Measurements from ENCODE around the gene MRPL36. TPM values are rescaled to one million over a fixed set of nuclear protein-coding genes. Genes with fewer than 3 reads are reported as not detected.

The MRPL36 gene
- total RNA-seq, 5 donors from 2014 or later (not counting 1 experiment from before 2014, with no cell fraction given) = 10.6 to 32.5 (median 29.8) TPM

DNA sequence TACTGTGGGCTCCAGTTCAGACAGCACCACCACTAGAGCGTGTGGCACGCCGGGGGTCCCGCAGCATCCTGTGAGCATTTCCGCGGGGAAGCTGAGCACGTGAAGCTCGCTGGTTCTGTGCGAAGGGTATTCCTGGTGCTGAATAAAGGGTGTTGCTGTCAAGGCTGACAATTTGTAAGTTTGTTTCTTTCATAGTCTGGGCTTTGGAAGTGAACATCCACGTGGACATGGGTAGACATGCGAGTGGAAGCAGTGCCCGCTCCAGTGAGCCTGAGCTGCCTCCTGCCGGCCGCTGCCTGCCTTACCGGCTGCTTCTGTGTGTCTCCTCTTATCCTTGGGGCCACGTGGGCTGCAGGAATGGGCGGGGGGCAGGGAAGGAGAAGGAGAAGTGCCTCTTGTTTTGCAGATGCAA is 16.2 kb upstream of the MRPL36 start:
- Mint-ChIP-seq H3K36me3 (peaks cover 80% of the 10 kb centered on the region), H3K4me1 (peaks cover 0 to 2% (median 2%) of the 10 kb centered on the region in 3 donors), H3K27ac (no peak overlapping the region), H3K4me3 (no peak overlapping the region), H3K9me3 (no peaks in the 10 kb centered on the region), H3K27me3 (no peaks in the 10 kb centered on the region)
- no peak for ATAC-seq (replicated peaks in 1 of 4)
- no peak for DNase-seq
- ChIA-PET CTCF (no interaction called here), POLR2A (no interaction called here)
- Histone ChIP-seq H3K27ac (ENCODE audit: low read length) (no peak overlapping the region), H3K9me3 (no peaks in the 10 kb centered on the region), H3K4me3 (ENCODE audit: control insufficient read depth in 1 of 2, extremely low read depth in 1 of 2, low read length in 1 of 2) (no peak overlapping the region), H3K27me3 (replicated peaks in 1 of 2; ENCODE audit: control insufficient read depth in 2 of 2, extremely low read depth in 1 of 2, insufficient read depth in 2 of 2, low read length in 1 of 2) (no peaks in the 10 kb centered on the region), H3K4me1 (ENCODE audit: control insufficient read depth in 1 of 2, extremely low read depth in 1 of 2, insufficient read depth in 2 of 2, low read length in 2 of 2) (no peaks in the 10 kb centered on the region), H3K36me3 (ENCODE audit: control insufficient read depth in 2 of 2, extremely low read depth in 1 of 2, insufficient read depth in 1 of 2, low read length in 1 of 2) (peaks cover 15 to 77% of the 10 kb centered on the region in 2 donors)
- WGBS (ENCODE audit: insufficient coverage) = 98% methylated on average over 14 of the region's 17 CpGs

DNA sequence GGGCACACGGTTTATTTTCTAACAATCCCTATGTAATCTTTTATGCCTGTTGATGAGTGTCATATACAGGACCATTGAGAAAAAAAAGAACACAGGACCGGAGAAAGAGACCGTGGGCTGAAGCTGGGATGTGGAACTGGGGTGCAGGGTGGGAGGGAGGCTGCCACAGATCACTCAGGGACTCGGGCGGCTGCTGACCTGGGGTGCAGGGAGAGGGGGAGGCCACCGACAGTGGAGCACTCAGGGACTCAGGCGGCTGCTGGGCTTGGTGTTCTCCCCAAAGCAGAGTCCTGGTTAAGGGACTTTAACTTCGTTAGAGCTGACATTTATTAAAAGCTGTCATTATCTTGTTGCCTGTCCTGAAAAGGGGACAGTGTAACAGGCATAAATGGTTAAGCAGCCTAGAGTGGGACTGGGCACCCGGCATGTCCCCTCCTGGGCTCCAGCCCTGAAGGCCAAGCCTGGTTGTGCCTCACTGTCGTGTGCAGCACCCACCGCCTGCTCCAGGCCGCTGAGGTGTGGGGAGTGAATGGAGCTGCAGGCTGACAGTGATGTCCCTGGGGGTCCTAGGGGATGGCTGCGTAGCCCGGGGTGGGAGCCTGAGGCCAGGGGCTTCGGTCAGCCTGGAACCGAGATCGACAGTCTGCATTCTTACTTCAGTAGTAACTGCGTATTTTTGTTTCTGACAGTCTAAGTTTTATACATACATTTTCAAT is 15.6 kb upstream of the MRPL36 start:
- H3K27me3 Mint-ChIP-seq = no peaks in the 10 kb centered on the region
- H3K36me3 Mint-ChIP-seq = peaks cover 80% of the 10 kb centered on the region
- H3K9me3 Mint-ChIP-seq = no peaks in the 10 kb centered on the region
- no peak for ATAC-seq (replicated peaks in 1 of 4)
- H3K9me3 ChIP-seq = no peaks in the 10 kb centered on the region
- POLR2A ChIA-PET = no interaction called here
- no peaks in the 10 kb centered on the region for H3K27me3 ChIP-seq (replicated peaks in 1 of 2; ENCODE audit: control insufficient read depth in 2 of 2, extremely low read depth in 1 of 2, insufficient read depth in 2 of 2, low read length in 1 of 2)
- no peak overlapping the region for H3K4me3 ChIP-seq (ENCODE audit: control insufficient read depth in 1 of 2, extremely low read depth in 1 of 2, low read length in 1 of 2)
- no peaks in the 10 kb centered on the region for H3K4me1 ChIP-seq (ENCODE audit: control insufficient read depth in 1 of 2, extremely low read depth in 1 of 2, insufficient read depth in 2 of 2, low read length in 2 of 2)
- peaks cover 0 to 7% (median 4%) of the 10 kb centered on the region in 3 donors for H3K4me1 Mint-ChIP-seq
- DNase-seq = no peak
- CTCF ChIA-PET = no interaction called here
- H3K27ac ChIP-seq (ENCODE audit: low read length) = no peak overlapping the region
- WGBS (ENCODE audit: insufficient coverage) = 95% methylated on average over 11 of the region's 18 CpGs
- no peak overlapping the region for H3K27ac Mint-ChIP-seq
- H3K4me3 Mint-ChIP-seq = no peak overlapping the region
- peaks cover 10 to 77% of the 10 kb centered on the region in 2 donors for H3K36me3 ChIP-seq (ENCODE audit: control insufficient read depth in 2 of 2, extremely low read depth in 1 of 2, insufficient read depth in 1 of 2, low read length in 1 of 2)

DNA sequence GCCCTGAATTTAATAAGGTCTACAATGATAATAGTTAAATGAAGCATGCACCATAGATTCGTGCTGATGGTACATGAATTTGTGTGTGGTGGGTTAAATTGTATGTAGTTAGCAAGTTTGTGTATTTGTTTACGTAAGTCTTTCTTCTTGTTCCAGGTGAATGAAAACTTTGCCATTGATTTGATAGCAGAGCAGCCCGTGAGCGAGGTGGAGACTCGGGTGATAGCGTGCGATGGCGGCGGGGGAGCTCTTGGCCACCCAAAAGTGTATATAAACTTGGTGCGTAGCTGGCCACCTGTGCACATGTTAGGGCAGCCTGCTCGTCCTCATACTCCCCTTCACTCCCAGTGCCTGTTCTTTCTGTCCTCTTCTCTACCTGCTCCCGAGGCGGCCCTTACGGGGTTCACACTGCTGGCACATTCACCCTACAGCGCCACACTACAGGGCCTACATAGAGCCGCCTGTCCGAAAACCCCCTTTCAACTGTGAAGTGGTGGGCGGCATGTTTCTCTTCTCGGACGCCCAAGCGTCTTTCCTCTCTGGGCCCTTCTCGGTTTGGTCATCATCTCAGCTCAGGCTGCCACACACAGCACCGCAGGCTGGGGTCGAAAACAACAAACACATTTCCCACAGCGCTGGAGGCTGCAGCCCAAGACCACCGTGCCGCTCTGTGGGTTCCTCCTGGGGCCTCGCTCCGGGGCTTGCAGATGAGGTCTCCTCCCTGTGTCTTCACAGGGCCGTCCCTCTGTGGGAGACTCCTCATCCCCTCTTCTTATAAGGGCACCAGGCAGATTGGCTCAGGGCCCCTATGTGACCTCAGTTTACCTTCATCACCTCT is 14.8 kb upstream of the MRPL36 start:
- Histone ChIP-seq H3K36me3 (ENCODE audit: control insufficient read depth in 2 of 2, extremely low read depth in 1 of 2, insufficient read depth in 1 of 2, low read length in 1 of 2) (peaks cover 10 to 80% of the 10 kb centered on the region in 2 donors), H3K4me3 (ENCODE audit: control insufficient read depth in 1 of 2, extremely low read depth in 1 of 2, low read length in 1 of 2) (no peak overlapping the region), H3K4me1 (ENCODE audit: control insufficient read depth in 1 of 2, extremely low read depth in 1 of 2, insufficient read depth in 2 of 2, low read length in 2 of 2) (no peaks in the 10 kb centered on the region), H3K27ac (ENCODE audit: low read length) (no peak overlapping the region), H3K27me3 (replicated peaks in 1 of 2; ENCODE audit: control insufficient read depth in 2 of 2, extremely low read depth in 1 of 2, insufficient read depth in 2 of 2, low read length in 1 of 2) (no peaks in the 10 kb centered on the region), H3K9me3 (no peaks in the 10 kb centered on the region)
- no peaks in the 10 kb centered on the region for H3K27me3 Mint-ChIP-seq
- no peak overlapping the region for H3K27ac Mint-ChIP-seq
- 91% methylated on average over 29 of the region's 30 CpGs for WGBS (ENCODE audit: insufficient coverage)
- ATAC-seq (replicated peaks in 1 of 4) (no peak), DNase-seq (no peak)
- POLR2A ChIA-PET = no interaction called here
- CTCF ChIA-PET = no interaction called here
- H3K4me3 Mint-ChIP-seq = no peak overlapping the region
- H3K4me1 Mint-ChIP-seq = peaks cover 0 to 7% (median 6%) of the 10 kb centered on the region in 3 donors
- no peaks in the 10 kb centered on the region for H3K9me3 Mint-ChIP-seq
- peaks cover 80% of the 10 kb centered on the region for H3K36me3 Mint-ChIP-seq

DNA sequence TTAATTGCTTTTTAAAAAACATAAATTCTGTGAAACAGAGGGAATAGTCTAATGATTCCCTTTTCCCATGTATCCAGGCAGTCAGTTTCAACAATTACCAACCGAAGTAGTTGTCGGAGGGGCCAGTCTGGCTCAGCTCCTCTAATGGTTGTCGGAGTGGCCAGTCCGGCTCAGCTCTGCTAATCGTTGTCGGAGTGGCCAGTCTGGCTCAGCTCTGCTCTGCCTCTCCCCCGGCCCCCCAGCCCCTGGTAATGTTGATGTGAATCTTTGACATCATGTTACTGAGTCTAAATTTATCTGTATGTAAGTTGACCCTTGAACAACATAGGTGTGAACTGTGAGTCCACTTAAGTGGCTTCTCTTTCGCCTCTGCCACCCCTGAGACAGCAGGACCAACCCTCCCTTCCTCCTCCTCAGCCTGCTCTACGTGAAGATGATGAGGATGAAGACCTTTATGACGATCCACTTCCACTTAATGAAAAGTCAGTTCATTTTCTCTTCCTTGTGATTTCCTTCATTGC is 11.0 kb upstream of the MRPL36 start:
- Mint-ChIP-seq H3K9me3 (no peaks in the 10 kb centered on the region), H3K4me3 (no peak overlapping the region), H3K27me3 (no peaks in the 10 kb centered on the region), H3K36me3 (peaks cover 70% of the 10 kb centered on the region), H3K4me1 (peaks cover 11 to 24% (median 23%) of the 10 kb centered on the region in 3 donors), H3K27ac (no peak overlapping the region)
- POLR2A ChIA-PET = interaction anchor here in 1 of 2 donors (0.6 kb wide), 1 partner anchor 8 kb away, joined by 3 read pairs; no protein-coding TSS in a partner anchor
- peaks cover 0 to 9% of the 10 kb centered on the region in 2 experiments for H3K4me1 ChIP-seq (ENCODE audit: control insufficient read depth in 1 of 2, extremely low read depth in 1 of 2, insufficient read depth in 2 of 2, low read length in 2 of 2)
- peaks cover 13 to 89% of the 10 kb centered on the region in 2 donors for H3K36me3 ChIP-seq (ENCODE audit: control insufficient read depth in 2 of 2, extremely low read depth in 1 of 2, insufficient read depth in 1 of 2, low read length in 1 of 2)
- no peak overlapping the region for H3K4me3 ChIP-seq (ENCODE audit: control insufficient read depth in 1 of 2, extremely low read depth in 1 of 2, low read length in 1 of 2)
- no peaks in the 10 kb centered on the region for H3K27me3 ChIP-seq (replicated peaks in 1 of 2; ENCODE audit: control insufficient read depth in 2 of 2, extremely low read depth in 1 of 2, insufficient read depth in 2 of 2, low read length in 1 of 2)
- DNase-seq (no peak), ATAC-seq (replicated peaks in 1 of 4) (no peak)
- no peaks in the 10 kb centered on the region for H3K9me3 ChIP-seq
- WGBS (ENCODE audit: insufficient coverage) = 100% methylated on average over 3 of the region's 10 CpGs
- no peak overlapping the region for H3K27ac ChIP-seq (ENCODE audit: low read length)
- CTCF ChIA-PET = no interaction called here

DNA sequence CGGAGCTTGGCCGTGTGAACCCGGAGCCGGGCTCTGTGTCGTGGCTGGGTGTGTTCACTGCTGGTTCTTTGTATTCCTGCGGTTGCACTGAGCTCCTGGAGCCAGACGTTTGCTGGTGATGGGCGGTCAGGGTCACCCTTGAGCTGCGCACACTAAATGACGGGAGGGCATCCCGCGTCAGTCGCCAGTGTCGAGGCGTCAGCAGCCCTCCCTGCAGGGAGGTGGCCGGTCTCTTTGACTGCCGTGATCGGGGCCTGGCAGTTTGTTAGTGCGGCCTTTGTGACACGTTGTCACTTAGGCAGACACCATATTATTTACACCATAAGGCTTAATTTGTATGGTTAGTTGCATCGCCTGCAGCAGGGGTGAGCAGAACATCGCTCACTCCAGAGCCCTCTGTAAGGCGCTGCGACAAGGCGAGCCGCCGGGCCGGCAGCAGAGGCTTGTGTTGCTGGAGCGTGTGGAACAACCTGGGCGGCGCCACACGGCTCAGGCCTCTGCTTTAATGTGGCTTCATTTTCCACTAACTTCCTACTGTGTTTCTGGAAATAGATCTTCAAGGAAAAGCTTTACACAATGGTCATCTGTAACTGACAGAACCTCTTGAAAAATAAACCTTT is 9.9 kb upstream of the MRPL36 start:
- Mint-ChIP-seq H3K9me3 (no peaks in the 10 kb centered on the region), H3K4me1 (peaks cover 11 to 33% (median 31%) of the 10 kb centered on the region in 3 donors), H3K27ac (no peak overlapping the region), H3K4me3 (no peak overlapping the region), H3K36me3 (peaks cover 64% of the 10 kb centered on the region), H3K27me3 (no peaks in the 10 kb centered on the region)
- Histone ChIP-seq H3K4me3 (ENCODE audit: control insufficient read depth in 1 of 2, extremely low read depth in 1 of 2, low read length in 1 of 2) (no peak overlapping the region), H3K4me1 (ENCODE audit: control insufficient read depth in 1 of 2, extremely low read depth in 1 of 2, insufficient read depth in 2 of 2, low read length in 2 of 2) (peaks cover 0 to 9% of the 10 kb centered on the region in 2 experiments), H3K27ac (ENCODE audit: low read length) (no peak overlapping the region), H3K36me3 (ENCODE audit: control insufficient read depth in 2 of 2, extremely low read depth in 1 of 2, insufficient read depth in 1 of 2, low read length in 1 of 2) (peaks cover 9 to 89% of the 10 kb centered on the region in 2 donors), H3K9me3 (no peaks in the 10 kb centered on the region), H3K27me3 (replicated peaks in 1 of 2; ENCODE audit: control insufficient read depth in 2 of 2, extremely low read depth in 1 of 2, insufficient read depth in 2 of 2, low read length in 1 of 2) (no peaks in the 10 kb centered on the region)
- DNase-seq (no peak), ATAC-seq (replicated peaks in 1 of 4) (no peak)
- WGBS (ENCODE audit: insufficient coverage) = 98% methylated on average over 11 of the region's 32 CpGs
- POLR2A ChIA-PET = no interaction called here
- CTCF ChIA-PET = no interaction called here

DNA sequence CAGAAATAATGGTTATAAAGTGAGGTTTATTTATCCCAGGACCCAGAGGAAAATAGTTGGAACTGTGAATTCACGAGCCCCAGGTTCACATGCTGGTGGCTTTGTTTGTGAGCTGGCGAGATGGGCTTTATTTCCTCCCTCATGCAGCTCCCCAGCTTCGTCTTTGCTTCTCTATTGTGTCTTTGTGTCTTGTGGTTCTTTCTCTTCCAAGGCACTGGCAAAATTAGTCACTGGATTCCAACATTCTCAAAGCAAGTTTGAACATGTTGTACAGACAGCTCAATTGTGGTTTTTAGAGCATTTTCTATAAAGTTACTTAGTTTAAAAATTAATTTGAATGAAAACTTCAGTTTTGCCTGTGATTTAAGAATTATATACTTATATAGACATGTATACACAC is 8.8 kb upstream of the MRPL36 start:
- peaks cover 63% of the 10 kb centered on the region for H3K36me3 Mint-ChIP-seq
- DNase-seq (no peak), ATAC-seq (replicated peaks in 1 of 4) (no peak)
- H3K9me3 Mint-ChIP-seq = no peaks in the 10 kb centered on the region
- no peak overlapping the region for H3K4me3 Mint-ChIP-seq
- H3K27ac ChIP-seq (ENCODE audit: low read length) = no peak overlapping the region
- peaks cover 11 to 89% of the 10 kb centered on the region in 2 donors for H3K36me3 ChIP-seq (ENCODE audit: control insufficient read depth in 2 of 2, extremely low read depth in 1 of 2, insufficient read depth in 1 of 2, low read length in 1 of 2)
- H3K27me3 ChIP-seq (replicated peaks in 1 of 2; ENCODE audit: control insufficient read depth in 2 of 2, extremely low read depth in 1 of 2, insufficient read depth in 2 of 2, low read length in 1 of 2) = no peaks in the 10 kb centered on the region
- POLR2A ChIA-PET = no interaction called here
- H3K4me1 Mint-ChIP-seq = peaks cover 21 to 43% (median 42%) of the 10 kb centered on the region in 3 donors
- no CpG with 5 or more reads among the region's 3 CpGs for WGBS (ENCODE audit: insufficient coverage)
- peaks cover 0 to 17% of the 10 kb centered on the region in 2 experiments for H3K4me1 ChIP-seq (ENCODE audit: control insufficient read depth in 1 of 2, extremely low read depth in 1 of 2, insufficient read depth in 2 of 2, low read length in 2 of 2)
- H3K4me3 ChIP-seq (ENCODE audit: control insufficient read depth in 1 of 2, extremely low read depth in 1 of 2, low read length in 1 of 2) = no peak overlapping the region
- H3K27ac Mint-ChIP-seq = no peak overlapping the region
- no peaks in the 10 kb centered on the region for H3K27me3 Mint-ChIP-seq
- H3K9me3 ChIP-seq = no peaks in the 10 kb centered on the region
- CTCF ChIA-PET = no interaction called here
